ENCODE data around the gene ZDHHC11B. TPM values are rescaled to one million over a fixed set of nuclear protein-coding genes. Genes with fewer than 3 reads are reported as not detected.

The ZDHHC11B gene
- total and polyA plus RNA-seq, 2 of the 13 experiments (the other 11 are each of a cell fraction or from before 2014, with no cell fraction given): 0.11 to 0.12 TPM

DNA sequence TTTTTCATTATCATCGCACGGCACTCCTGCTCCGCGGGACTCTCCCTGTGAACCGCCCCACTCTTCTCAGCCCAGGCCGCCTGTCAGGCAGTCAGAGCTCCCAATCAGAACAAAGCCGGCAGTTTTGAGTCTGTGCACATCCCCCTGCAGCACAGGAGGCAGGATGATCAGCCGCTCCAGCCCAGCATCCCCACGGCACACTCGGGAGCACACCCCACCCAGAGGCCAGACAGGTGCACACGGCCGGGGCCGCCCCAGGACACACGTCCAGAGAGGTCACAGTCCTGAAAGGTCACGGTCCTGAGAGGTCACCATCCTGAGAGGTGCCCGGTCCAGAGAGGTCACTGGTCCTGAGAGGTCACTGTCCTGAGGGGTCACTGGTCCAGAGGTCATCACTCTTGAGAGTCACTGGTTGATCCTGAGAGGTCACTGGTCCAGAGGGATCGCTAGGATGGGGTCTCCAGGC, 99.7 kb downstream of the ZDHHC11B start (continued):
- TF ChIP-seq MXI1 (IDR thresholded peaks at IDR 0.05; ENCODE audit: borderline replicate concordance, low read depth, low read length): no peak
- no peak for TF ChIP-seq FOXC1 (CRISPR knock-in tag; IDR thresholded peaks at IDR 0.05; ENCODE audit: borderline replicate concordance)
- no peak for TF ChIP-seq SOX6 (IDR thresholded peaks at IDR 0.05)
- TF ChIP-seq SOX6 (CRISPR knock-in tag; IDR thresholded peaks at IDR 0.05): no peak
- no peak for TF ChIP-seq KIAA2018 (CRISPR knock-in tag; IDR thresholded peaks at IDR 0.05; ENCODE audit: borderline replicate concordance)
- no peak for TF ChIP-seq ZC3H4 (CRISPR knock-in tag; IDR thresholded peaks at IDR 0.05; ENCODE audit: borderline replicate concordance)
